HepG2 (cell line): ENCODE data around the gene NOA1. TPM values are rescaled to one million over a fixed set of nuclear protein-coding genes. Genes with fewer than 3 reads are reported as not detected.

Experiments
- GTF2F1 ChIP-seq: fragments of 150-350 bp; IDR thresholded peaks from 2 replicates; pipeline ENCODE4 v1.6.1; 2014; ENCODE audit warnings: low read length
- HDAC6 ChIP-seq: fragments of 200-600 bp; sonication (generic); IDR thresholded peaks from 2 replicates; pipeline ENCODE4 v1.7.0; 2017; ENCODE audit warnings: mild to moderate bottlenecking, antibody characterized with exemption, low read length, low read depth
- HMGA1 ChIP-seq: sonication (generic); formaldehyde crosslinking; conservative IDR thresholded peaks from 2 replicates; pipeline ENCODE4 v1.4.0; 2020; ENCODE audit warnings: missing genetic modification reagents
- HNRNPLL ChIP-seq: fragments of 200-400 bp; formaldehyde crosslinking; IDR thresholded peaks from 2 replicates; pipeline ENCODE4 v1.6.1; 2017; ENCODE audit warnings: mild to moderate bottlenecking, low read depth, low read length; ENCODE audit not compliant: poor library complexity, severe bottlenecking
- IKZF1 ChIP-seq: fragments of 450-650 bp; IDR thresholded peaks from 2 replicates; pipeline ENCODE4 v1.7.1; 2016
- KDM2A ChIP-seq: sonication (generic); formaldehyde crosslinking; IDR thresholded peaks from 2 replicates; pipeline ENCODE4 v1.4.0; 2020; ENCODE audit warnings: low read depth, missing genetic modification reagents, borderline replicate concordance
- NCOA5 ChIP-seq: sonication (generic); formaldehyde crosslinking; IDR thresholded peaks from 2 replicates; pipeline ENCODE4 v1.4.0; 2020; ENCODE audit warnings: missing genetic modification reagents
- NR1H2 ChIP-seq: sonication (generic); formaldehyde crosslinking; IDR thresholded peaks from 2 replicates; pipeline ENCODE4 v1.8.1; 2022; ENCODE audit warnings: low read depth, missing genetic modification reagents, borderline replicate concordance
- RXRB ChIP-seq: IDR thresholded peaks from 2 replicates; pipeline ENCODE4 v1.6.1; 2016; ENCODE audit warnings: borderline replicate concordance, missing genetic modification reagents, missing compliant biosample characterization
- ZFP1 ChIP-seq: IDR thresholded peaks from 2 replicates; pipeline ENCODE4 v1.6.1; 2016
- ZNF138 ChIP-seq: sonication (generic); formaldehyde crosslinking; IDR thresholded peaks from 2 replicates; pipeline ENCODE4 v1.5.0; 2020; ENCODE audit warnings: mild to moderate bottlenecking, low read depth, missing genetic modification reagents
- ZNF605 ChIP-seq: sonication (generic); formaldehyde crosslinking; IDR thresholded peaks from 2 replicates; pipeline ENCODE4 v1.8.0; 2022; ENCODE audit warnings: mild to moderate bottlenecking, missing genetic modification reagents
- ZNF616 ChIP-seq: sonication (generic); formaldehyde crosslinking; IDR thresholded peaks from 2 replicates; pipeline ENCODE4 v1.5.0; 2020; ENCODE audit warnings: low read depth, mild to moderate bottlenecking, missing genetic modification reagents
- ZNF644 ChIP-seq: IDR thresholded peaks from 2 replicates; pipeline ENCODE4 v1.6.1; 2016; ENCODE audit warnings: low read depth
- ZNF670 ChIP-seq: sonication (generic); formaldehyde crosslinking; IDR thresholded peaks from 2 replicates; pipeline ENCODE4 v1.8.0; 2022; ENCODE audit warnings: mild to moderate bottlenecking, missing genetic modification reagents, borderline replicate concordance
- ZNF709 ChIP-seq: sonication (generic); formaldehyde crosslinking; IDR thresholded peaks from 2 replicates; pipeline ENCODE4 v1.5.0; 2020; ENCODE audit warnings: mild to moderate bottlenecking, missing genetic modification reagents
- ZNF761 ChIP-seq: sonication (generic); formaldehyde crosslinking; conservative IDR thresholded peaks from 2 replicates; pipeline ENCODE4 v1.4.0; 2020; ENCODE audit warnings: mild to moderate bottlenecking, missing genetic modification reagents
- polyA plus RNA-seq, 8 experiments: library from polyadenylated mRNA; depleted of rRNA in 3 of 8; stranded (reverse) in 7 of 8; unstranded in 1 of 8; fragments of >200 nt; fragmentation: Illumina TruSeq in 4 of 8; extraction: Trizol in 4 of 8; gene quantifications; 2 replicates each; pipeline versions ENCODE4 v1.2.1 to v1.2.3, GENCODE V29; 2011 to 2016; ENCODE audit warnings: low read depth in 4 of 8, missing spikeins in 1 of 8, mixed read lengths in 1 of 8; ENCODE audit not compliant: insufficient read depth in 1 of 8
- total RNA-seq, 5 experiments: library from RNA; depleted of rRNA; stranded (reverse); fragments of >200 nt; fragmentation: Illumina TruSeq; extraction: Trizol; gene quantifications; 2 replicates each; pipeline ENCODE4 v1.2.3, GENCODE V29; 2016; ENCODE audit warnings: low read depth in 1 of 5
- TF ChIP-seq, protein P1 (sequence below): sonication (generic); formaldehyde crosslinking; IDR thresholded peaks from 2 replicates; pipeline ENCODE4 v1.4.0; 2020; ENCODE audit warnings: missing genetic modification reagents
- TF ChIP-seq, protein P2 (sequence below): sonication (generic); formaldehyde crosslinking; IDR thresholded peaks from 2 replicates; pipeline ENCODE4 v1.8.0; 2022; ENCODE audit warnings: mild to moderate bottlenecking, missing genetic modification reagents; ENCODE audit not compliant: insufficient replicate concordance
- TF ChIP-seq, protein P3 (sequence below): sonication (generic); formaldehyde crosslinking; IDR thresholded peaks from 2 replicates; pipeline ENCODE4 v1.5.0; 2020; ENCODE audit warnings: missing genetic modification reagents
- TF ChIP-seq, protein P4 (sequence below): sonication (generic); formaldehyde crosslinking; IDR thresholded peaks from 2 replicates; pipeline ENCODE4 v1.4.0; 2020; ENCODE audit warnings: mild to moderate bottlenecking, missing genetic modification reagents
- TF ChIP-seq, protein P5 (sequence below): sonication (generic); formaldehyde crosslinking; IDR thresholded peaks from 2 replicates; pipeline ENCODE4 v1.8.0; 2022; ENCODE audit warnings: mild to moderate bottlenecking, missing genetic modification reagents

NOA1 gene
- total and polyA plus RNA-seq, 2 of the 13 experiments (the other 11 are each of a cell fraction or from before 2014, with no cell fraction given) = 17.3 to 19.0 TPM

DNA sequence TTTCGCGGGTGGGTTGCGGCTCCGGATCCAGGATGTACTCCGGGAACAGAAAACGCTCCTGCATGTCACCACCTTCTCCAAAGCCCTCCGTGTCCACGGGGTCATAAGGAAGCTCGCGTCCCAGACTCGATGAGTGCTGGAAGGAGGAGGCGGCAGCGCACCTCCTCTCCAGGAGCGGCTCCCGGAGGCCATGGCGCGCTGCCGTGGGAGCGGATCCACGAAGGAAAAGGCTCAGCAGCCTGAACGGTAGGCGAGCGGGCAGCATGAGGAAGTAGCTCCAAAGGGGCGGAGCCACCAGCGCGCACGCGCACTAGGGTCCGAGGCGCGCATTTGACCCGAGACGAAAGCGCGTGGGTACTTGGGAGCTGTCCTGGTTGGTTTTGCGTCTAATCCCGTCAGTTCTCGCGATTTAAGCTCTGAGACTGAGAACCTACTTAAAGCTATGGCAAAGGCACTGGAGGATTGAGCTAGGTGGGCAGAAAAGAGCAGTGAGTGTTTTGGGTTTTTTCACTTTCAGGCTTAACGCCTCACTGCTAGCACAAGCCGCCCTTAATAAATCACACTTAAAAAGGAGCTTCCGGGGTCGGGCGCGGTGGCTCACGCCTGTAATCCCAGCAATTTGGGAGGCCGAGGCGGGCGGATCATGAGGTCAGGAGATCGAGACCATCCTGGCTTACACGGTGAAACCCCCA lies at the start of gene NOA1 (continued):
- TF ChIP-seq ZNF709 (CRISPR knock-in tag) (no peak), IKZF1 (no peak), ZNF670 (CRISPR knock-in tag) (no peak), ZNF761 (CRISPR knock-in tag) (0 out of 2 replicates have a peak, but pooled peaks have one; percentile 3), RXRB (no peak; the same call in 1 of the 2 replicates), ZNF616 (CRISPR knock-in tag) (no peak), NR1H2 (CRISPR knock-in tag) (no peak), HDAC6 (no peak), GTF2F1 (no peak), ZFP1 (CRISPR knock-in tag) (0 out of 2 replicates have a peak, but pooled peaks have one; percentile 65), NCOA5 (CRISPR knock-in tag) (no peak), KDM2A (peak; percentile 64), ZNF138 (CRISPR knock-in tag) (no peak), HMGA1 (no peak), ZNF605 (CRISPR knock-in tag) (0 out of 2 replicates have a peak, but pooled peaks have one; percentile 15), HNRNPLL (peak; percentile 47), ZNF644 (no peak)
- TF ChIP-seq, protein P1, sequence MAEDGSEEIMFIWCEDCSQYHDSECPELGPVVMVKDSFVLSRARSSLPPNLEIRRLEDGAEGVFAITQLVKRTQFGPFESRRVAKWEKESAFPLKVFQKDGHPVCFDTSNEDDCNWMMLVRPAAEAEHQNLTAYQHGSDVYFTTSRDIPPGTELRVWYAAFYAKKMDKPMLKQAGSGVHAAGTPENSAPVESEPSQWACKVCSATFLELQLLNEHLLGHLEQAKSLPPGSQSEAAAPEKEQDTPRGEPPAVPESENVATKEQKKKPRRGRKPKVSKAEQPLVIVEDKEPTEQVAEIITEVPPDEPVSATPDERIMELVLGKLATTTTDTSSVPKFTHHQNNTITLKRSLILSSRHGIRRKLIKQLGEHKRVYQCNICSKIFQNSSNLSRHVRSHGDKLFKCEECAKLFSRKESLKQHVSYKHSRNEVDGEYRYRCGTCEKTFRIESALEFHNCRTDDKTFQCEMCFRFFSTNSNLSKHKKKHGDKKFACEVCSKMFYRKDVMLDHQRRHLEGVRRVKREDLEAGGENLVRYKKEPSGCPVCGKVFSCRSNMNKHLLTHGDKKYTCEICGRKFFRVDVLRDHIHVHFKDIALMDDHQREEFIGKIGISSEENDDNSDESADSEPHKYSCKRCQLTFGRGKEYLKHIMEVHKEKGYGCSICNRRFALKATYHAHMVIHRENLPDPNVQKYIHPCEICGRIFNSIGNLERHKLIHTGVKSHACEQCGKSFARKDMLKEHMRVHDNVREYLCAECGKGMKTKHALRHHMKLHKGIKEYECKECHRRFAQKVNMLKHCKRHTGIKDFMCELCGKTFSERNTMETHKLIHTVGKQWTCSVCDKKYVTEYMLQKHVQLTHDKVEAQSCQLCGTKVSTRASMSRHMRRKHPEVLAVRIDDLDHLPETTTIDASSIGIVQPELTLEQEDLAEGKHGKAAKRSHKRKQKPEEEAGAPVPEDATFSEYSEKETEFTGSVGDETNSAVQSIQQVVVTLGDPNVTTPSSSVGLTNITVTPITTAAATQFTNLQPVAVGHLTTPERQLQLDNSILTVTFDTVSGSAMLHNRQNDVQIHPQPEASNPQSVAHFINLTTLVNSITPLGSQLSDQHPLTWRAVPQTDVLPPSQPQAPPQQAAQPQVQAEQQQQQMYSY (CRISPR knock-in tag) = no peak; the same call in 1 of the 2 replicates
- TF ChIP-seq, protein P2, sequence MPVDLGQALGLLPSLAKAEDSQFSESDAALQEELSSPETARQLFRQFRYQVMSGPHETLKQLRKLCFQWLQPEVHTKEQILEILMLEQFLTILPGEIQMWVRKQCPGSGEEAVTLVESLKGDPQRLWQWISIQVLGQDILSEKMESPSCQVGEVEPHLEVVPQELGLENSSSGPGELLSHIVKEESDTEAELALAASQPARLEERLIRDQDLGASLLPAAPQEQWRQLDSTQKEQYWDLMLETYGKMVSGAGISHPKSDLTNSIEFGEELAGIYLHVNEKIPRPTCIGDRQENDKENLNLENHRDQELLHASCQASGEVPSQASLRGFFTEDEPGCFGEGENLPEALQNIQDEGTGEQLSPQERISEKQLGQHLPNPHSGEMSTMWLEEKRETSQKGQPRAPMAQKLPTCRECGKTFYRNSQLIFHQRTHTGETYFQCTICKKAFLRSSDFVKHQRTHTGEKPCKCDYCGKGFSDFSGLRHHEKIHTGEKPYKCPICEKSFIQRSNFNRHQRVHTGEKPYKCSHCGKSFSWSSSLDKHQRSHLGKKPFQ (CRISPR knock-in tag) = no peak
- TF ChIP-seq, protein P3, sequence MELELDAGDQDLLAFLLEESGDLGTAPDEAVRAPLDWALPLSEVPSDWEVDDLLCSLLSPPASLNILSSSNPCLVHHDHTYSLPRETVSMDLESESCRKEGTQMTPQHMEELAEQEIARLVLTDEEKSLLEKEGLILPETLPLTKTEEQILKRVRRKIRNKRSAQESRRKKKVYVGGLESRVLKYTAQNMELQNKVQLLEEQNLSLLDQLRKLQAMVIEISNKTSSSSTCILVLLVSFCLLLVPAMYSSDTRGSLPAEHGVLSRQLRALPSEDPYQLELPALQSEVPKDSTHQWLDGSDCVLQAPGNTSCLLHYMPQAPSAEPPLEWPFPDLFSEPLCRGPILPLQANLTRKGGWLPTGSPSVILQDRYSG (CRISPR knock-in tag) = 0 out of 2 replicates have a peak, but pooled peaks have one; percentile 19
- TF ChIP-seq, protein P4, sequence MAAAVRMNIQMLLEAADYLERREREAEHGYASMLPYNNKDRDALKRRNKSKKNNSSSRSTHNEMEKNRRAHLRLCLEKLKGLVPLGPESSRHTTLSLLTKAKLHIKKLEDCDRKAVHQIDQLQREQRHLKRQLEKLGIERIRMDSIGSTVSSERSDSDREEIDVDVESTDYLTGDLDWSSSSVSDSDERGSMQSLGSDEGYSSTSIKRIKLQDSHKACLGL (CRISPR knock-in tag) = 0 out of 2 replicates have a peak, but pooled peaks have one; percentile 13
- TF ChIP-seq, protein P5, sequence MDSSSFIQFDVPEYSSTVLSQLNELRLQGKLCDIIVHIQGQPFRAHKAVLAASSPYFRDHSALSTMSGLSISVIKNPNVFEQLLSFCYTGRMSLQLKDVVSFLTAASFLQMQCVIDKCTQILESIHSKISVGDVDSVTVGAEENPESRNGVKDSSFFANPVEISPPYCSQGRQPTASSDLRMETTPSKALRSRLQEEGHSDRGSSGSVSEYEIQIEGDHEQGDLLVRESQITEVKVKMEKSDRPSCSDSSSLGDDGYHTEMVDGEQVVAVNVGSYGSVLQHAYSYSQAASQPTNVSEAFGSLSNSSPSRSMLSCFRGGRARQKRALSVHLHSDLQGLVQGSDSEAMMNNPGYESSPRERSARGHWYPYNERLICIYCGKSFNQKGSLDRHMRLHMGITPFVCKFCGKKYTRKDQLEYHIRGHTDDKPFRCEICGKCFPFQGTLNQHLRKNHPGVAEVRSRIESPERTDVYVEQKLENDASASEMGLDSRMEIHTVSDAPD (CRISPR knock-in tag) = no peak
